GM18909 (cell line): ENCODE measurements around the gene ELF2.
A peak's percentile ranks its signal among the peaks of the same experiment; 100 is the strongest.
"Not testable (repeated sequence)": the region's sequence is repeated elsewhere in the genome, so short reads cannot be mapped to it uniquely, and the experiment has no call there.

Experiments
- ATAC-seq: cut with Tn5 transposase; IDR thresholded peaks from one replicate; pipeline ENCODE4 v1.9.1; 2021; ENCODE audit warnings: mild to moderate bottlenecking; ENCODE audit not compliant: unreplicated experiment, poor library complexity

Gene ELF2

GRCh38 chr4:139177049-139177868 lies at the start of gene ELF2:
TSS of gene ELF2 (minus strand) at chr4:139177218. CDS start at chr4:139137701, 39,517 bp downstream.
- ATAC-seq, result peak; percentile 45

GRCh38 chr4:139223682-139224317 lies 46.8 kb upstream of the ELF2 start:
- ATAC-seq, result peak; percentile 73

- ATAC-seq, result no peak
These were observed 45.2 kb upstream of the ELF2 start for GRCh38 chr4:139222215-139222614.

GRCh38 chr4:139221687-139222086 lies 44.7 kb upstream of the ELF2 start:
- ATAC-seq, result no peak

- ATAC-seq, result no peak
These were observed 42.5 kb upstream of the ELF2 start for GRCh38 chr4:139219450-139220055.

GRCh38 chr4:139214039-139214534 lies 37.1 kb upstream of the ELF2 start:
- peak; percentile 99 for ATAC-seq

- ATAC-seq, result peak; percentile 2
These were observed 36.6 kb upstream of the ELF2 start for GRCh38 chr4:139213633-139214032.

- no peak for ATAC-seq
These were observed 35.9 kb upstream of the ELF2 start for GRCh38 chr4:139212900-139213299.

GRCh38 chr4:139210486-139210885 lies 33.5 kb upstream of the ELF2 start:
- ATAC-seq, result no peak

- peak; percentile 57 for ATAC-seq
These were observed 32.5 kb upstream of the ELF2 start for GRCh38 chr4:139209470-139210063.

GRCh38 chr4:139208404-139208945 lies 31.5 kb upstream of the ELF2 start:
- peak; percentile 58 for ATAC-seq

GRCh38 chr4:139207873-139208403 lies 30.9 kb upstream of the ELF2 start:
- no peak for ATAC-seq

GRCh38 chr4:139207247-139207646 lies 30.2 kb upstream of the ELF2 start:
- ATAC-seq, result peak; percentile 40

GRCh38 chr4:139202991-139203390 lies 26.0 kb upstream of the ELF2 start:
- ATAC-seq, result no peak

- ATAC-seq, result no peak
These were observed 23.5 kb upstream of the ELF2 start for GRCh38 chr4:139200506-139200905.

GRCh38 chr4:139200102-139200501 lies 23.1 kb upstream of the ELF2 start:
- ATAC-seq, result no peak

GRCh38 chr4:139197214-139197613 lies 20.2 kb upstream of the ELF2 start:
- ATAC-seq, result not testable (repeated sequence)

GRCh38 chr4:139196462-139196861 lies 19.4 kb upstream of the ELF2 start:
- ATAC-seq, result no peak

- no peak for ATAC-seq
These were observed 14.4 kb upstream of the ELF2 start for GRCh38 chr4:139191373-139191772.

GRCh38 chr4:139189972-139190371 lies 13.0 kb upstream of the ELF2 start:
- no peak for ATAC-seq
